ENCODE data around the gene POLD1. TPM values are rescaled to one million over a fixed set of nuclear protein-coding genes. Genes with fewer than 3 reads are reported as not detected.

Gene POLD1
- total RNA-seq, 1 donor from 2014 or later, result 22.9 TPM

DNA sequence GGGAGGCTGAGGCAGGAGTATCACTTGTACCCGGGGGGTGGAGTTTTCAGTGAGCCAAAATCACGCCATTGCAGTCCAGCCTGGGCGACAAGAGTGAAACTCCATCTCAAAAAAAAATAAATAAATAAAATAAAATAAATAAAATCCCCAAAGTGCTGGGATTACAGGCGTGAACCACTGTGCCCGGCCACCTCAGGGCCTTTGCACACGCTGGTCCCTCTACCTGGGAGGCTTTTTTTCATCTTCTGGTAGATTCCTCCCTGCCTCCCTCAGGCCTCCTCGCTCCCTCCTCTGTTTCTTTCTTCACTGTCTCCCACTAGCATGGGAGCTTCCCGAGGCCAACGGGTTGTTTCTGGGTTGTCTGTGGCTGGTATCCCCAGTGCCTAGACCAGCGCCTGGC, 63.6 kb downstream of the POLD1 start:
- intact Hi-C loops (cut with DNase I), result no loop called here
- H3K27ac ChIP-seq, result no peak overlapping the region
- no peaks in the 10 kb centered on the region for H3K27me3 ChIP-seq
- peaks cover 0 to 5% of the 10 kb centered on the region in 2 donors for H3K9me3 ChIP-seq
- no peaks in the 10 kb centered on the region for H3K36me3 ChIP-seq
- no peaks in the 10 kb centered on the region for H3K4me1 ChIP-seq
- no peak for DNase-seq (ENCODE audit: low spot score in 2 of 2)
- no peak for TF ChIP-seq CTCF (IDR thresholded peaks at IDR 0.05)
- no peak overlapping the region for H3K4me3 ChIP-seq

DNA sequence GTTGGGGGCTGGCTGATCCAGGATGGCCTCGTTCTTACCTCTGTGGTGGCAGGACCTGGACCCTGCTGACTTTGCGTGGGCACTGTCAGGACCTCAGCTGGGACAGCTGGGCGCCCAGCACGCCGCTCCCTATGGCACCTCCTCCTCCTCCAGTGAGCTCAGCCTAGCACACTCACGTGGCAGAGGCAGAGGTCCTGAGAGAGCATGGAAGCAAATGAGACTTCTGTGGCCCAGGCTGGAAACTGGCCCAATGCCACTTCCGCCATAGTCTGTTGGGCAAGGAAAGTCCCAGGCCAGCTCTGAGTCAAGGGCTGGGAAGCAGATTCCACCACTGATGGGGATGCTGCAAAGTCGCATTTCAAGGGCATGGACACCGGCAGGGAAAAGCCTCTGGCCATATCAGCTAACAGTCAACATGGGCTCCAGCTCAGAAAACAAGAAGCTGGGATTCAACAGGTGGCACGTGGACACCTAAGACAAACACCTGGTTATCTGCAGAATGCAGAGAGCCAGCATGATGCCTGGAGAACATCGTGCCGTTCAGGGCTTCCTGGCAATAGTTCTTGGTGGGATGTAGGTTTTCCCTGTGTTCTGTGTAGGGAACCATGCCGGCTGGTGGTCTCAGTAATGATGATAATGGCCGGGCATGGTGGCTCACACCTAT, 65.2 kb downstream of the POLD1 start:
- no peaks in the 10 kb centered on the region for H3K4me1 ChIP-seq
- TF ChIP-seq CTCF (IDR thresholded peaks at IDR 0.05), result no peak
- peaks cover 0 to 5% of the 10 kb centered on the region in 2 donors for H3K9me3 ChIP-seq
- intact Hi-C loops (cut with DNase I), result no loop called here
- no peak for DNase-seq (ENCODE audit: low spot score in 2 of 2)
- H3K27me3 ChIP-seq, result no peaks in the 10 kb centered on the region
- no peaks in the 10 kb centered on the region for H3K36me3 ChIP-seq
- H3K4me3 ChIP-seq, result no peak overlapping the region
- H3K27ac ChIP-seq, result no peak overlapping the region

DNA sequence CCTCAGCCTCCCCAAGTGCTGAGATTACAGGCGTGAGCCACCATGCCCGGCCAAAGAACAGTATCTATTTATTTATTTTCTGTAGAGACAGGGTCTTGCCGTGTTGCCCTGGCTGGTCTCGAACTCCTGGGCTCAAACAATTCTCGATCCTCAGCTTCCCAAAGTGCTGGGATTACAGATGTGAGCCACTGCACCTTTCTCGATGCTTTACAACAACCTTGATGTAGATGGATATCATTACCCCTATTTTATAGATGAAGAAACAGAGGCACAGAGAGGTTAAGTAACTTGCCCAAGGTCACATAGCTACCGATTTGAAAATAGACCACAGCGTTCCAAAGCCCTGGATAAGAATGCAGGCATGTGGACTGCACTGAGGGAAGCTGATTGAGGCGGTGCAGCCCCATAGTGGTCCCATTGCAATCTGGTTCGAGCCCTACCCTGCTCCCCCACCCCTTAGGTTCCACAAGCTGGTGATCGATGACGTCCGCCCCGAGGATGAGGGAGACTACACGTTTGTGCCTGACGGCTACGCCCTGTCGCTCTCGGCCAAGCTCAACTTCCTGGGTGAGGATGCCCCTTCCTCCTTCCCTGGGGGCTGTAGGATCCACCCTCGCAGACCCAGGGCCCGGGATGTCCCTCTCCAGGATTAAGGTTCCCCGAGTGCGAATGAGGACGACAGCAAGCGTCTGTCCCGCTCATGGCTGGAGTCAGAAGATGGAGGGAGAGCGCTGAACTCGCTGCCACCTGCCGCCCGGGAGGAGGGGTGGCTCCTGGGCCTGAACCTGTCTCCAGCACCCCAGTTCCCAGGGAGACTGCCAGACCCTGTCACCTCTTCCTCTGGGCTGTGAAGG, 66.4 kb downstream of the POLD1 start:
- peaks cover 0 to 5% of the 10 kb centered on the region in 2 donors for H3K9me3 ChIP-seq
- no peak for DNase-seq (ENCODE audit: low spot score in 2 of 2)
- no peak for TF ChIP-seq CTCF (IDR thresholded peaks at IDR 0.05)
- H3K27me3 ChIP-seq, result no peaks in the 10 kb centered on the region
- intact Hi-C loops (cut with DNase I), result no loop called here
- no peak overlapping the region for H3K4me3 ChIP-seq
- H3K27ac ChIP-seq, result no peak overlapping the region
- no peaks in the 10 kb centered on the region for H3K36me3 ChIP-seq
- no peaks in the 10 kb centered on the region for H3K4me1 ChIP-seq

- Histone ChIP-seq H3K4me3 (no peak overlapping the region), H3K27me3 (no peaks in the 10 kb centered on the region), H3K9me3 (peaks cover 0 to 5% of the 10 kb centered on the region in 2 donors), H3K4me1 (no peaks in the 10 kb centered on the region), H3K27ac (no peak overlapping the region), H3K36me3 (no peaks in the 10 kb centered on the region)
- no peak for TF ChIP-seq CTCF (IDR thresholded peaks at IDR 0.05)
- DNase-seq (ENCODE audit: low spot score in 2 of 2), result no peak
- intact Hi-C loops (cut with DNase I), result no loop called here
Measured at GRCh38 chr19:50451223-50451534, 67.0 kb downstream of the POLD1 start.

DNA sequence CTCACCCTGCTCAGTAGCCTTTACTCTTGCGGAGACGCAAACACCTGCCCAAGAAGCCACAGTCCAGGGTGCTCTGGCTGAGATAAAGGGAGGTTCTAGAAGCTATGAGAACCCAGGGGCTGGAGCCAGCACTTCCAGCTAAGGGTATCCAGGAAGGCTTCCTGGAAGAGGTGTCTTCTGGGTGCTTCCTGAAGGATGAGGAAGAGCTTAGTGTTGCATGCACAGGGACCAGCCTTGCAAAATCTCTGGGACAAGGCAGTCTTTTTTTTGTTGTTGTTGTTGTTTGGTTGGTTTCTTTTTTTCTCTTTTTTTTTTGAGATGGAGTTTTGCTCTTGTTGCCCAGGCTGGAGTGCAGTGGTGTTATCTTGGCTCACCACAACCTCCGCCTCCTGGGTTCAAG, 69.1 kb downstream of the POLD1 start:
- DNase-seq (ENCODE audit: low spot score in 2 of 2), result no peak
- no peak overlapping the region for H3K27ac ChIP-seq
- H3K9me3 ChIP-seq, result no peaks in the 10 kb centered on the region
- H3K4me1 ChIP-seq, result no peaks in the 10 kb centered on the region
- H3K36me3 ChIP-seq, result no peaks in the 10 kb centered on the region
- TF ChIP-seq CTCF (IDR thresholded peaks at IDR 0.05), result no peak
- intact Hi-C loops (cut with DNase I), result no loop called here
- H3K4me3 ChIP-seq, result no peak overlapping the region
- peaks cover 5% of the 10 kb centered on the region for H3K27me3 ChIP-seq
